NCI-H2171 (cell line): ENCODE results near the gene MAPK1IP1L.

ENCODE experiments used
- DNase-seq: peaks from one replicate; lab custom pipeline; 2025; lab: John Stamatoyannopoulos, UW

Gene MAPK1IP1L

GRCh38 chr14:55097881-55098560 is 46.6 kb downstream of the MAPK1IP1L start:
- DNase-seq: no peak

DNA sequence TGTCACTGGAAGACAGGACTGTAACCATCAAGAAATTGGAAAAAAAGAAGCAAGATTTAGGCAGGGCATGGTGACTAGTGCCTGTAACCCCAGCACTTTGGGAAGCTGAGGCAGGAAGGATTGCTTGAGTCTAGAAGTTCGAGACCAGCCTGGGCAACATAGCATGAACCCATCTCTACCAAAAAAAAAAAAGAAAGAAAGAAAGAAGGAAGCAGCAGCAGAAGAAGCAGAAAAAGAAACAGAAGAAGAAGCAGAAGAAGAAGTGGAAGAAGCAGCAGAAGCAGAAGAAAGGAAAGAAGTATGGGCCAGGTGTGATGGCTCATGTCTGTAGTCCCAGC is 47.1 kb downstream of the MAPK1IP1L start:
- no peak for DNase-seq

GRCh38 chr14:55099756-55100155 is 48.3 kb downstream of the MAPK1IP1L start:
- no peak for DNase-seq

DNA sequence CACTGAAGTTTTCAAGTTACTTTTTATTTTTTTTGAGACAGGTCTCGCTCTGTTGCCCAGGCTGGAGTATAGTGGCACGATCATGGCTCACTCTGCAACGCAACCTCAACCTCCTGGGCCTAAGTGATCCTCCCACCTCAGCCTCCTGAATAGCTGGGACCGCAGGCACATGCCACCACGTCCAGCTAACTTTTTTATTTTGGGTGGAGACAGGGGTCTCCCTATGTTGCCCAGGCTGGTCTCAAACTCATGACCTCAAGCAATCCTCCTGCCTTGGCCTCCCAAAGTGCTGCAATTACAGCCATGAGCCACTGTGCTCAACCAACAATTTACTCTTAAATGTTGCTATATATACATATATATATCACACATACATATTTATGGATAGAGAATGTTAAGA is 50.3 kb downstream of the MAPK1IP1L start:
- DNase-seq: no peak

DNA sequence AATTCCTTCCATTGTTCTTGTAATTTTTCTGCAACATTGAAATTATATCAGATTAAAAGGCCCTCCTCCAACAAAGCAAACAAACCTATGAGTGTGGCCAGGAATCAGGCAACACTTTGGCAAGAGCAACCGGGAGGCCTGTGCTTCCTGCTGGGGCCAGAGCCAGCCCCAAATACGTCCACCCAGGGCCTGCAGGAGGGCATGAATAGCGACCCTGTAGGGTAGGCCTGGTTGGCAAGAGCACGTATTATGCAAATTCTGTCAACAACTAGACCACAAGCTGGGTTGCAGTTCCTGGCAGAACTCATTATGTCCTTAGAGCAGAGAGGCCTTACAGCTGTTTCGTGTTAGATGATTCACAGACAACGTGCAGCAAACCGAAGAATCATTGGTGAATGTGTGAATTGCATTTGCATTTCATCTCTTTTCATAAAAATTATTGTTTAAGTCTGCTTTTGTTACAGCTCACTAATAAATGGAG is 50.7 kb downstream of the MAPK1IP1L start:
- no peak for DNase-seq

- DNase-seq: no peak
Observed at GRCh38 chr14:55103005-55103640, 51.7 kb downstream of the MAPK1IP1L start.

DNA sequence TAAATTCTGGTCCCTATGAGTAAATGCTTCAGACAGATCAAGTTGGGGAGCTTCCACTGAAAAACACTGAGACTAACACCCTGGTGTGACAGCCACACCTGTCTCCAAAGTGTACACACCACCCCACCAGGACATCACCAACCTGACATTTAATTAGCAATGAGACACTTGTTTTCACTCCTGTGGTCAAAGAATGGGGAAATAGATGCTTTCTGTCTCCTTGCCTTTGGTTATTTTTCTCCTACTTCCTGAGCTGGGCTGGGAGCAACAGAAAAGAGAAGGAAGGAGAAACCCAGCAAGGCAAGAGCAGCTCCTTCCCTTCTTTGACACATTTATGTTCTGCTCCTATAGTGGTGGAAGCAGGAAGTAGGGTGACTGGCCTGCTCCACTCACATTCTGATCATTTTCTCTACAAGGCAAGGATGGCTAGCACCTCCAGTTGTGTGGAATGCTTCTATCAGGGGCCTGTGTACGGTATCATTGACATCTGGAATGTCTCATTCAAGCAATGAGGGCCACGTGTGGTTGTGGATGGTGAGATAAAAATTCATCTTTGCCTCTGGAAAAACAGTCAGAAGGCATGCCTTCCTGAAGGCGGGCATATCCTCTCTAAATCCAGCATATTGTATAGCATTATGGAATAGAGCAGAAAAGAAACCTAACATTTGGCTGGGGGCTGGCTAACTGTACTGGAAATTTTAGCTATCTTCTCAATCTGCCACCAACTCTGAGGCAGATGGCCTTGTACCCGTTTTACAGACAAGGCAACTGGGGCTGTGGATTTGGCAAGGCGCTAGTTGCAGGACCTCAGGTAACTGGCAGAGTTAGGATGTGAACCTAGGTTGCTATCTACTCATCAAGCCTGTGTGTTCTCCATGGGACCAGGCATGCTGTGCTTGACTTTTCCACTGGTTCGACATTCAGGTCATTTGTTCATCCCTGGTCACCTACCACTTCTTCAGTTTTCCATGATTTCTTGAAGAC is 52.8 kb downstream of the MAPK1IP1L start:
- no peak for DNase-seq

DNA sequence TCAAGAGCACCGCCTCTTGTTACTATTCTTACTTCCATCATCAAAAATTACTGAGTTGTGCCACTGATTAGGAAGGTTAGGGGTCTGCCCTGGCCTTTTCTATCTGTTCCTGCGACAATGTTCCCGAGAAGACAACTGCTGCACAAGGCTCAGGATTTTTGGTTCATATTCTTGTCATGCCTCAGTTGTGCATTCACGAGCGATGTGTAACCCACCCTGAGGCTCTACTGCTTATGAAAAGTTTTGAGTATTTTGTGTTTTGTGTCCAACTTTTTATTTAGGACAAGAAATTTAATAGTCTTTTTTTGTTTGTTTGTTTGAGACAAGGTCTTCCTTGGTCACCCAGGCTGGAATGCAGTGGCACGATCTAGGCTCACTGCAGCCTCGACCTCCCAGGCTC is 54.5 kb downstream of the MAPK1IP1L start:
- no peak for DNase-seq

GRCh38 chr14:55107766-55108554 is 56.5 kb downstream of the MAPK1IP1L start:
- no peak for DNase-seq

DNA sequence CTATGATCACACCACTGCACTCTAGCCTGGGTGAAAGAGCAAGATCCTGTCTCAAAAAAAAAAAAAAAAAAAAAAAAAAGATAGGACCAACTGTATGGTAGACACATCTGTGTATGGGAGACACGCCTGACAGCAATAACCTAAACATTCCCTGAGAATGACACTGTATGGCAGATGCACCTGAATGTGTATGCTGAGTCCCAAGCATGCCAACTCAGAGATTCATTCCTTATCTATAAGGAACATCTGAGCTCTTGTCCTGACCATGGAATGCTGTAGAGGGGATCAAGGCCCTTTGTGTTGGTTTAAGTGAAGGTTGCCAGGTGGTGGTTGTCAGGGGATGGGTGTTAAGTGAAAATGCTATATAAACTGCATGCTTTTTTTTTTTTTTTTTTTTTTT is 58.4 kb downstream of the MAPK1IP1L start:
- no peak for DNase-seq

- DNase-seq: peak; percentile 49
Observed at GRCh38 chr14:55111122-55111708, 59.8 kb downstream of the MAPK1IP1L start.

- DNase-seq: no peak
Observed at GRCh38 chr14:55114720-55115119, 63.3 kb downstream of the MAPK1IP1L start.

DNA sequence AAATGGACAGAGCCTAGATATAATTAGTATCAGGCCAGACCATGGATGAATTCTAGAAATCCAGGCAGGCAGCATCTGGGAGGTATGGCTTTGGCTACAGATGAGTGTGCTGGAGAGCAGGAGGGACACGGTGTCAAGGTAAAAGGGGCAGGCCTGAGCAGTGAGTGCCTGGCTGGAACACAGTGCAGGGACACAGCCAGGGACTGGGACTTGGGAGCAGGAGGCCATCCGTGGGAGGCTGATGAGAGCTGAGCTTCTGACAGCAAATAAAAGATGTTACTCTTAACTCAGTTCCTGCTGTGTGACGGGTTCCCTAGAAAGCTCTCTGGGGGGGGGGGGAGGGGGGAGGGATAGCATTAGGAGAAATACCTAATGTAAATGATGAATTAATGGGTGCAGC is 64.0 kb downstream of the MAPK1IP1L start:
- DNase-seq: no peak

GRCh38 chr14:55115861-55116245 is 64.4 kb downstream of the MAPK1IP1L start:
- DNase-seq: no peak

- peak; percentile 15 for DNase-seq
Observed at GRCh38 chr14:55116246-55117030, 65.0 kb downstream of the MAPK1IP1L start.

DNA sequence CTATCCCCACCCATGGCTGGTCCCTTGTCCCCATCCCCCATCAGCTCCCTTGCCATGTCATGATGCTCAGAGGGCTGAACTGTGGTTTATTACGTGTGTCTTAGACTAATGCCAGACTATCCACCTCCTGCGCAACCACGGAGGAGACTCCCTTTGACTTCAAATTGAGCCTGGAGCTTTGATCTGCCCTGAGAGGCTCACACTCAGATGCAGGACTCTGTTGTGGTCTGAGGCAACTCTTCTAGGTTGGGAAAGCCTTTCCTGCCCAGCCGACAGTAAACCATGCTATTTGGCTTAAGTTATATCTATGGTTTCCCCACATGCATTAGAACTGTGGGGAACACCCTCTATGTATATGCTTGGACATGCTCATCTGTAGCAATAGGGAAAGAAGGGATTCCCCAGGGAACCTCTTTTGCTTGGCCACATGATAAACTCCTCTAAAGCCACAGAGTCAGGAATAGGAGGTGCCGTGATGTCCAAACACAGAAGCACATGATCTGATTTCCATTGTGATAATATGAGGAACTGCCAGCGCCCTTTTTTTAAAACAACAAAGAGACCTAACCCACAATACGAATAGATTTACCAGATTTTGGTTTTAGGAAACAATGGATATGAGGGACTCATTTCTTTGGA is 66.5 kb downstream of the MAPK1IP1L start:
- DNase-seq: no peak

- no peak for DNase-seq
Observed at GRCh38 chr14:55118761-55119160, 67.3 kb downstream of the MAPK1IP1L start.
